ENCODE results near the gene IGFBP2.

The IGFBP2 gene

DNA sequence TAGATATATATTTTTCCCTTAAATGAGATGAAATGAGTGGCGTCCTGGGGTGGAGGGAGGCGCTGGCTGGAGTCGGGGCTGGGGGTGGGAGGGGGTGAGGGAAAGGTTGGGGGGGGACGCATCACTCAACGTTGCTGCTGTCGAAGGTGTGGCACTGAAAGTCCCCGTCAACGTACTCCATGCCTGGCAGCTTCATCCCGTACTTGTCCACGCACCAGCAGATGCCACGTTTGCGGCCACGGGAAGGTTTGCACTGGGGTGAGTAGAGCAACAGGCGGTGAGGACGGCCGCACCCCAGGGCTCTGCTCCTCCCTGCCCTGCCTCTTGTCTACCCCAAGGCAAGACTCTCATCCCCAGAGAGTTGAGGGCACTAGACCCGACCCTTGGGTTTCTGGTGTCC, 43.4 kb downstream of the IGFBP2 start:
- no peak overlapping the region for H3K27ac ChIP-seq
- POLR2A ChIA-PET (ENCODE audit: low non-redundant PET): no interaction called here
- CTCF ChIA-PET: interaction anchor here (0.7 kb wide), 1 partner anchor 160 kb away, joined by 4 read pairs; no protein-coding TSS in a partner anchor

DNA sequence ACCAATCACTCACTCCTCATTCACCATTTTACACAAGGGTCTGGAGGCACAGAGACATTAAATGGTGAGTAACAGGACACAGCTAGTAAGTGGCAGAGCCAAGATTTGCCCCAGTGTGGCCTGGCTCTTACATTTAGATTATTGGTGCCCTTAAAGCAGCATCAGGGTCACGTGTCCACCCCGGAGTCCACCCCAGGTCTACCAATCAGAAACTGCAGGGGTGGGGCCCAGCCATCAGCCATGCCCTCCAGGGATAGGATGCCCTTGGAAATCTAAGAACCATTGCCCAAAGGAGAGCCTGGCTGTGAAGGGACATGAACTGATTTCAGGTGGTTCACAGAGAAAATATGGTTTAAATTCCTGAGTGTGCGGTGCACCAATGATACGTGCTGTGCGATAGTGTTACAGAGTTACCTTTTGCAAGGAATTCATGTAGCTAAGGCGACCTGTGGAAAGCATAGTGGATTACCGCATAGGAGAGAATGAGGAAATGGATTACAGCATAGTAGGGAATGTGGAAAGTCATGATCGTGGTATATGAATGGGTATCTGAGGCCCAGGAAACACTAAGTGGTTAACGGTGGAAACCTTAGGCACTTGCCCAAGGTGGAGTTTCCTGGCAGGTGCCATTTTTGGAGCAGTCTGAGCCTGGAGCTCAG, 44.3 kb downstream of the IGFBP2 start:
- TF ChIP-seq, protein P1, sequence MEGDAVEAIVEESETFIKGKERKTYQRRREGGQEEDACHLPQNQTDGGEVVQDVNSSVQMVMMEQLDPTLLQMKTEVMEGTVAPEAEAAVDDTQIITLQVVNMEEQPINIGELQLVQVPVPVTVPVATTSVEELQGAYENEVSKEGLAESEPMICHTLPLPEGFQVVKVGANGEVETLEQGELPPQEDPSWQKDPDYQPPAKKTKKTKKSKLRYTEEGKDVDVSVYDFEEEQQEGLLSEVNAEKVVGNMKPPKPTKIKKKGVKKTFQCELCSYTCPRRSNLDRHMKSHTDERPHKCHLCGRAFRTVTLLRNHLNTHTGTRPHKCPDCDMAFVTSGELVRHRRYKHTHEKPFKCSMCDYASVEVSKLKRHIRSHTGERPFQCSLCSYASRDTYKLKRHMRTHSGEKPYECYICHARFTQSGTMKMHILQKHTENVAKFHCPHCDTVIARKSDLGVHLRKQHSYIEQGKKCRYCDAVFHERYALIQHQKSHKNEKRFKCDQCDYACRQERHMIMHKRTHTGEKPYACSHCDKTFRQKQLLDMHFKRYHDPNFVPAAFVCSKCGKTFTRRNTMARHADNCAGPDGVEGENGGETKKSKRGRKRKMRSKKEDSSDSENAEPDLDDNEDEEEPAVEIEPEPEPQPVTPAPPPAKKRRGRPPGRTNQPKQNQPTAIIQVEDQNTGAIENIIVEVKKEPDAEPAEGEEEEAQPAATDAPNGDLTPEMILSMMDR (conservative IDR thresholded peaks at IDR 0.05; ENCODE audit: low read depth): no peak
- DNase-seq (ENCODE audit: low spot score): no peak
- H3K27ac ChIP-seq: no peak overlapping the region
- ChIA-PET CTCF (interaction anchor here (0.5 to 2.1 kb wide), 2 partner anchors 11 to 833 kb away, joined by 5 to 7 read pairs; no protein-coding TSS in a partner anchor), POLR2A (ENCODE audit: low non-redundant PET) (no interaction called here)

More for the DNA sequence above, 43.4 kb downstream of the IGFBP2 start:
- TF ChIP-seq, protein P1 (conservative IDR thresholded peaks at IDR 0.05; ENCODE audit: low read depth): no peak
- no peak for DNase-seq (ENCODE audit: low spot score)

DNA sequence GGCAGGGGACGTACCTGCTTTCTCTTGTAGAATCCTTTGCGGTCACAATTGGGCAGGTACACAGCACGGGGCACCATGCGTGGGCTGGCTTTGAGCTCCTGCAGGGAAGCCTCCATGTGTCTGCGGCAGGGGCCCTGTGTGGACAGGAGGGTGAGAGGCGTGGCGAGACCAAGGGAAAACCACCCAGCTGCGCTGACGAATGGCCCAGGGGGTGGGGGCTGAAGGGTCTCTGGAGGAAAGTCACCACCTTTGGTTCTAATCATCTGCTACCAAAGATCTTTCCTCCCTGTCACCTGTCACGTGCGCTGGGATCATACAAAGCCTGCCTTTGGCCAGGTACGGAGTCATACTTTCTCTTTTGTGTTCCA, 44.9 kb downstream of the IGFBP2 start:
- no peak for DNase-seq (ENCODE audit: low spot score)
- H3K27ac ChIP-seq: no peak overlapping the region
- TF ChIP-seq, protein P1 (conservative IDR thresholded peaks at IDR 0.05; ENCODE audit: low read depth): no peak
- ChIA-PET POLR2A (ENCODE audit: low non-redundant PET) (no interaction called here), CTCF (interaction anchor here (0.5 to 2.1 kb wide), 3 partner anchors 12 to 1038 kb away, joined by 3 to 7 read pairs (median 5); no protein-coding TSS in a partner anchor)

DNA sequence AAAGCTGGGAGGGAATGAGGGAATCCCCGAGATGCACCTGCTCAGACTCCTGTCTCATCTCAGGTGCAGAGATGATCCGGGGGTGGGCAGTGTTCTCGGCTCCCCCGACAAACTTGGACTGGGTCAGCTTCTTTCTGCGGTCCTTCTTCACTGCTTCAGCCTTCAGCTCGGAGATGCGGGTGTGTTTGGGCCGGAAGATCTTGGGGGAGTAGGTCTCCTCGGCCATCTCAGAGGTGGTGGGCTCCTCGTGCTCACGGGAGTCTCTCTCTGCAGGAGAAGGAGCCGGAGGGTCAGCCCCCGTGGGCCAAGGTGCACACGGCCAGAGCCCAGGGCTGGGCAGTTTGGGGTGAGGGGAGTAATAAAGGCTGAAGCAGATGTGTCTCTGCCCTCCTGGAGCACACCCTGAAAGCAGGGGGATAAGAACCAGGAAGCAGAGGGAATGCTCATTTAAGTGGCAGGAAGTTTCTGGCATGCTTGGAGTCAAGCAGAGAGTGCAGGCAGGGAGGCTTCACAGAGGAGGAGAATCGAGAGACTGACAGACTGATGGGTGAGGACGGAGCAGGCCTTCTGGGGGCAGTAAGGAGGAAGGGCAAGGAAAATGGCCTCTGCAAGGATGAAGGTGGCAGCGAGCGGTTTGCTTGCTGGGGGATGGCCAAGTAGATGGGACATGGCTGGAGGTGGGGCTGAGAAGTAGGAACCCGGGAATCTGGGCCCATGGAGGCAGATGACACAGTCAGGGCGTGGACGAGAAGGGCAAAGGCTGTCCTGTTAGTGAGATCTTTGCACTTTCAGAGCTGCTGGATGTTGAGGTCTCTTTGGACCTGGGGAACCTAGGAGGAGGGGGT, 45.8 kb downstream of the IGFBP2 start:
- DNase-seq (ENCODE audit: low spot score): no peak
- ChIA-PET POLR2A (ENCODE audit: low non-redundant PET) (no interaction called here), CTCF (interaction anchor here (0.7 to 2.1 kb wide), 2 partner anchors 13 to 1037 kb away, joined by 3 to 5 read pairs; no protein-coding TSS in a partner anchor)
- TF ChIP-seq, protein P1 (conservative IDR thresholded peaks at IDR 0.05; ENCODE audit: low read depth): no peak
- H3K27ac ChIP-seq: no peak overlapping the region

DNA sequence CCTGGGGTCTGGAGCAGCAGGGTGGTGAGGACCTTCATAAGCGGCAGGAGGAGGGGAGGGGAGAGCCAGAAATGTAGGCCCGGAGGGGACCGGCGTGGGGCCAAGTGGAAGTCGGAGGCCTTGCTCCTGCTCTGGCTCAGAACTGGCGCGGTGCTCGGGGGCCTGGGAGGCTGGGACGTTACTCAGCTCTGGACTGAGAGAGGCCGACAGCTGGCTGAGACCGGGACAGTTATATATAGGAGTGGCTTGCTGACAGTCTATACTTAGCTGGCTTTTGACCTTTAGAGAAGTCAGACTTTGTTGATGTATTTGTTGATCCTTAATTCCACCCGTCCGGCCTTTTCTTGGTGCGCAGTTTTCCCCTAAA, 46.4 kb downstream of the IGFBP2 start:
- ChIA-PET CTCF (no interaction called here), POLR2A (ENCODE audit: low non-redundant PET) (no interaction called here)
- TF ChIP-seq, protein P1 (conservative IDR thresholded peaks at IDR 0.05; ENCODE audit: low read depth): no peak
- H3K27ac ChIP-seq: no peak overlapping the region
- no peak for DNase-seq (ENCODE audit: low spot score)

DNA sequence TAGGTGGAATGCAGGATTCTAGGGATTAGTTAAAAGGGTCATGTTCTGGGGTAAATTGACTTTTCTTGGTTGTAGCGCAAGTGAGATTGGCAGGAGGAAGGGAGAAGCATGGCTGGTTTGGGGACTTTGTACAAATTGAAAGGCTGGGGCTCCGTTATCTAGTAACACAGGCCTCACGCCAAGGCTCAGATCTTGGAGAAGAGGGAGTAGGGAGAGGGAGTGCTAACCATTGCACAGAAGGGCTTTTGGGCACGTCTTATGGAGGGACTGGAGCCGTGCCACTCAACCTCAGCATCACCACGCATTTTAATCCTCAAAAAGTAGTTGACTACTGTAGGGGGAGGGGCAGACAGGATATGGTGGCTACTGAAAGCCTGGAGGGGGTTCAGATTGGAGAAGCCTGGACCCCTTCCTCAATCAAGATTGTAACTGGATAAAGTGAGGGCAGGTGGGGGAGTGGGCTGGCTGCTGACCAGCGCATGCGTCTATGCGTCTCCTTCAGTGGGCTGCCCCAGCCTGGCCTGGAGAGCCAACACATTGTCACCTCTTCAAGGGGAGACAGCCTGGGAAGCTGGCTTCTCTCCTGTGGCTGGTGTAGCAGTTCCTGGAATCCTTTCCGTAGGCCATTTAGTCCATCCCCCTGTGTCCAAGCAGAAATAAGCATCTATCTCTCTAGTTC, 47.9 kb downstream of the IGFBP2 start:
- POLR2A ChIA-PET (ENCODE audit: low non-redundant PET): no interaction called here
- TF ChIP-seq, protein P1 (conservative IDR thresholded peaks at IDR 0.05; ENCODE audit: low read depth): no peak
- DNase-seq (ENCODE audit: low spot score): no peak

More for the DNA sequence above, 47.9 kb downstream of the IGFBP2 start:
- CTCF ChIA-PET: interaction anchor here (0.6 to 1.7 kb wide), 4 partner anchors 15 to 1032 kb away, joined by 3 to 8 read pairs (median 4); no protein-coding TSS in a partner anchor
- peak overlapping the region; percentile 94 for H3K27ac ChIP-seq
